OCI-M2 (cell line): ENCODE results near the gene MILR1.
"Not testable (repeated sequence)": the region's sequence is repeated elsewhere in the genome, so short reads cannot be mapped to it uniquely, and the experiment has no call there.

Source experiments
- DNase-seq: peaks from one replicate; lab custom pipeline; 2025; ENCODE audit not compliant: unreplicated experiment; lab: John Stamatoyannopoulos, UW

Gene MILR1

GRCh38 chr17:64448665-64449512, at the start of gene MILR1:
Gene MILR1, plus strand, starts transcription at chr17:64449115. Its CDS starts 54 bp downstream, at chr17:64449169.
- DNase-seq: peak; percentile 6

GRCh38 chr17:64399767-64400156, 49.2 kb upstream of the MILR1 start:
- no peak for DNase-seq

GRCh38 chr17:64400642-64401041, 48.3 kb upstream of the MILR1 start:
- no peak for DNase-seq

- DNase-seq: no peak
These were observed 47.6 kb upstream of the MILR1 start for GRCh38 chr17:64401244-64401860.

- no peak for DNase-seq
These were observed 47.0 kb upstream of the MILR1 start for GRCh38 chr17:64401941-64402340.

- no peak for DNase-seq
These were observed 46.4 kb upstream of the MILR1 start for GRCh38 chr17:64402469-64402868.

- DNase-seq: no peak
These were observed 44.9 kb upstream of the MILR1 start for GRCh38 chr17:64403881-64404460.

GRCh38 chr17:64406321-64407200, 42.4 kb upstream of the MILR1 start:
- DNase-seq: no peak

- no peak for DNase-seq
These were observed 38.0 kb upstream of the MILR1 start for GRCh38 chr17:64410750-64411490.

- DNase-seq: no peak
These were observed 36.7 kb upstream of the MILR1 start for GRCh38 chr17:64411999-64412771.

GRCh38 chr17:64412944-64413381, 36.0 kb upstream of the MILR1 start:
- no peak for DNase-seq

- no peak for DNase-seq
These were observed 35.4 kb upstream of the MILR1 start for GRCh38 chr17:64413513-64413912.

GRCh38 chr17:64418506-64419339, 30.2 kb upstream of the MILR1 start:
- no peak for DNase-seq

- DNase-seq: peak; percentile 32
These were observed 28.7 kb upstream of the MILR1 start for GRCh38 chr17:64420143-64420670.

GRCh38 chr17:64422121-64422520, 26.8 kb upstream of the MILR1 start:
- not testable (repeated sequence) for DNase-seq

GRCh38 chr17:64423881-64424280, 25.0 kb upstream of the MILR1 start:
- DNase-seq: no peak

GRCh38 chr17:64424324-64424849, 24.5 kb upstream of the MILR1 start:
- no peak for DNase-seq

GRCh38 chr17:64425191-64425590, 23.7 kb upstream of the MILR1 start:
- DNase-seq: no peak
